ENCODE results near the gene PGM5.

PGM5 gene

GRCh38 chr9:68419901-68420300, 63.5 kb downstream of the PGM5 start:
- Histone ChIP-seq H3K4me2 (ENCODE audit: low read length) (no peak overlapping the region), H2AFZ (ENCODE audit: insufficient read depth, low read length, poor library complexity) (no peak overlapping the region), H3K18ac (ENCODE audit: low read length) (no peak overlapping the region), H3K27ac (ENCODE audit: low read depth, low read length) (peak overlapping the region; percentile 33), H3K14ac (ENCODE audit: low read length) (no peak overlapping the region), H3K9me3 (ENCODE audit: insufficient read depth, low read depth, low read length) (no peaks in the 10 kb centered on the region), H2BK12ac (ENCODE audit: low read length) (no peak overlapping the region), H3K27me3 (ENCODE audit: insufficient read depth, low read length) (no peaks in the 10 kb centered on the region), H3K4ac (ENCODE audit: low read depth, low read length) (no peak overlapping the region), H3K36me3 (ENCODE audit: control insufficient read depth in 1 of 2, insufficient read depth in 2 of 2, low read length in 2 of 2) (no peaks in the 10 kb centered on the region), H3K9ac (ENCODE audit: low read length) (no peak overlapping the region), H4K8ac (ENCODE audit: low read depth, low read length) (no peak overlapping the region), H2BK5ac (ENCODE audit: low read depth, low read length, poor library complexity) (no peak overlapping the region), H4K12ac (ENCODE audit: low read depth, low read length) (no peak overlapping the region), H3K4me3 (ENCODE audit: low read depth, low read length) (no peak overlapping the region), H2BK120ac (ENCODE audit: insufficient read depth, low read length, poor library complexity) (no peak overlapping the region), H4K91ac (ENCODE audit: low read depth, low read length) (no peak overlapping the region), H3K4me1 (ENCODE audit: control insufficient read depth in 1 of 2, insufficient read depth in 2 of 2, low read length in 2 of 2) (peaks cover 0 to 4% of the 10 kb centered on the region in 2 experiments), H3K79me1 (ENCODE audit: low read length) (peaks cover 4% of the 10 kb centered on the region), H3K79me2 (ENCODE audit: control insufficient read depth, insufficient read depth, low read length, poor library complexity) (no peaks in the 10 kb centered on the region), H3K23ac (ENCODE audit: low read length) (no peak overlapping the region), H2AK5ac (ENCODE audit: low read length) (no peak overlapping the region)
- DNase-seq = no peak
- no CpG with 5 or more reads among the region's 3 CpGs for WGBS (ENCODE audit: extremely low coverage, insufficient coverage, insufficient read length)

- Histone ChIP-seq H2BK120ac (ENCODE audit: insufficient read depth, low read length, poor library complexity) (no peak overlapping the region), H4K91ac (ENCODE audit: low read depth, low read length) (no peak overlapping the region), H2AFZ (ENCODE audit: insufficient read depth, low read length, poor library complexity) (no peak overlapping the region), H3K27ac (ENCODE audit: low read depth, low read length) (no peak overlapping the region), H3K14ac (ENCODE audit: low read length) (no peak overlapping the region), H2AK5ac (ENCODE audit: low read length) (no peak overlapping the region), H3K4me1 (ENCODE audit: control insufficient read depth in 1 of 2, insufficient read depth in 2 of 2, low read length in 2 of 2) (no peaks in the 10 kb centered on the region), H2BK12ac (ENCODE audit: low read length) (no peak overlapping the region), H3K79me1 (ENCODE audit: low read length) (no peaks in the 10 kb centered on the region), H3K27me3 (ENCODE audit: insufficient read depth, low read length) (no peaks in the 10 kb centered on the region), H3K79me2 (ENCODE audit: control insufficient read depth, insufficient read depth, low read length, poor library complexity) (no peaks in the 10 kb centered on the region), H2BK5ac (ENCODE audit: low read depth, low read length, poor library complexity) (no peak overlapping the region), H3K23ac (ENCODE audit: low read length) (no peak overlapping the region), H3K36me3 (ENCODE audit: control insufficient read depth in 1 of 2, insufficient read depth in 2 of 2, low read length in 2 of 2) (no peaks in the 10 kb centered on the region), H3K4me2 (ENCODE audit: low read length) (no peak overlapping the region), H3K9ac (ENCODE audit: low read length) (no peak overlapping the region), H3K4ac (ENCODE audit: low read depth, low read length) (no peak overlapping the region), H4K12ac (ENCODE audit: low read depth, low read length) (no peak overlapping the region), H3K4me3 (ENCODE audit: low read depth, low read length) (no peak overlapping the region), H3K9me3 (ENCODE audit: insufficient read depth, low read depth, low read length) (no peaks in the 10 kb centered on the region), H4K8ac (ENCODE audit: low read depth, low read length) (no peak overlapping the region), H3K18ac (ENCODE audit: low read length) (no peak overlapping the region)
- no peak for DNase-seq
- WGBS (ENCODE audit: extremely low coverage, insufficient coverage, insufficient read length) = no CpG with 5 or more reads among the region's 1 CpG
These were observed 70.3 kb downstream of the PGM5 start for GRCh38 chr9:68426755-68427154.

GRCh38 chr9:68427216-68427977, 71.0 kb downstream of the PGM5 start:
- Histone ChIP-seq H3K14ac (ENCODE audit: low read length) (no peak overlapping the region), H3K4me3 (ENCODE audit: low read depth, low read length) (no peak overlapping the region), H2BK5ac (ENCODE audit: low read depth, low read length, poor library complexity) (no peak overlapping the region), H3K23ac (ENCODE audit: low read length) (no peak overlapping the region), H3K4me2 (ENCODE audit: low read length) (no peak overlapping the region), H3K79me1 (ENCODE audit: low read length) (no peaks in the 10 kb centered on the region), H3K27me3 (ENCODE audit: insufficient read depth, low read length) (no peaks in the 10 kb centered on the region), H4K12ac (ENCODE audit: low read depth, low read length) (no peak overlapping the region), H4K91ac (ENCODE audit: low read depth, low read length) (no peak overlapping the region), H2AFZ (ENCODE audit: insufficient read depth, low read length, poor library complexity) (no peak overlapping the region), H3K18ac (ENCODE audit: low read length) (no peak overlapping the region), H3K9ac (ENCODE audit: low read length) (no peak overlapping the region), H4K8ac (ENCODE audit: low read depth, low read length) (no peak overlapping the region), H3K36me3 (ENCODE audit: control insufficient read depth in 1 of 2, insufficient read depth in 2 of 2, low read length in 2 of 2) (no peaks in the 10 kb centered on the region), H3K27ac (ENCODE audit: low read depth, low read length) (no peak overlapping the region), H2AK5ac (ENCODE audit: low read length) (no peak overlapping the region), H3K79me2 (ENCODE audit: control insufficient read depth, insufficient read depth, low read length, poor library complexity) (no peaks in the 10 kb centered on the region), H2BK12ac (ENCODE audit: low read length) (no peak overlapping the region), H2BK120ac (ENCODE audit: insufficient read depth, low read length, poor library complexity) (no peak overlapping the region), H3K9me3 (ENCODE audit: insufficient read depth, low read depth, low read length) (no peaks in the 10 kb centered on the region), H3K4me1 (ENCODE audit: control insufficient read depth in 1 of 2, insufficient read depth in 2 of 2, low read length in 2 of 2) (no peaks in the 10 kb centered on the region), H3K4ac (ENCODE audit: low read depth, low read length) (no peak overlapping the region)
- no peak for DNase-seq

- Histone ChIP-seq H4K91ac (ENCODE audit: low read depth, low read length) (no peak overlapping the region), H3K9ac (ENCODE audit: low read length) (no peak overlapping the region), H3K79me2 (ENCODE audit: control insufficient read depth, insufficient read depth, low read length, poor library complexity) (no peaks in the 10 kb centered on the region), H3K4ac (ENCODE audit: low read depth, low read length) (no peak overlapping the region), H2BK120ac (ENCODE audit: insufficient read depth, low read length, poor library complexity) (no peak overlapping the region), H2AFZ (ENCODE audit: insufficient read depth, low read length, poor library complexity) (no peak overlapping the region), H3K14ac (ENCODE audit: low read length) (no peak overlapping the region), H2BK12ac (ENCODE audit: low read length) (no peak overlapping the region), H2AK5ac (ENCODE audit: low read length) (no peak overlapping the region), H3K9me3 (ENCODE audit: insufficient read depth, low read depth, low read length) (no peaks in the 10 kb centered on the region), H3K27ac (ENCODE audit: low read depth, low read length) (no peak overlapping the region), H3K36me3 (ENCODE audit: control insufficient read depth in 1 of 2, insufficient read depth in 2 of 2, low read length in 2 of 2) (no peaks in the 10 kb centered on the region), H3K79me1 (ENCODE audit: low read length) (no peaks in the 10 kb centered on the region), H3K23ac (ENCODE audit: low read length) (no peak overlapping the region), H4K8ac (ENCODE audit: low read depth, low read length) (no peak overlapping the region), H3K18ac (ENCODE audit: low read length) (no peak overlapping the region), H4K12ac (ENCODE audit: low read depth, low read length) (no peak overlapping the region), H3K4me1 (ENCODE audit: control insufficient read depth in 1 of 2, insufficient read depth in 2 of 2, low read length in 2 of 2) (no peaks in the 10 kb centered on the region), H3K4me2 (ENCODE audit: low read length) (no peak overlapping the region), H3K4me3 (ENCODE audit: low read depth, low read length) (no peak overlapping the region), H2BK5ac (ENCODE audit: low read depth, low read length, poor library complexity) (no peak overlapping the region), H3K27me3 (ENCODE audit: insufficient read depth, low read length) (no peaks in the 10 kb centered on the region)
- no CpG with 5 or more reads among the region's 2 CpGs for WGBS (ENCODE audit: extremely low coverage, insufficient coverage, insufficient read length)
- no peak for DNase-seq
These were observed 72.1 kb downstream of the PGM5 start for GRCh38 chr9:68428481-68428880.

Measured in trophoblast cell (in vitro differentiated cells and primary cell).